HEK293 (cell line): ENCODE measurements around the gene PKDREJ.

ENCODE experiments used
- CTCF ChIA-PET: fragments of 350-600 bp; formaldehyde crosslinking; extraction: SDS; loops from one replicate; lab custom pipeline; 2021; ENCODE audit warnings: antibody characterized with exemption; lab: Yijun Ruan, JAX
- POLR2A ChIA-PET: fragments of 300-600 bp; formaldehyde crosslinking; extraction: SDS; loops from one replicate; lab custom pipeline; 2020; ENCODE audit warnings: antibody characterized with exemption, inconsistent platforms; lab: Yijun Ruan, JAX
- H3K27ac ChIP-seq: fragments of 200-500 bp; sonication (Bioruptor generic); 2 replicates; pipeline ENCODE4 v1.5.1; 2014; ENCODE audit warnings: low read depth, low read length, control low read depth, inconsistent platforms; ENCODE audit errors: extremely low read depth
- H3K36me3 ChIP-seq, 2 experiments: fragments of 200-500 bp in 1 of 2; sonication (Bioruptor generic) in 1 of 2; 1 replicate in 1 of 2; 2 replicates in 1 of 2; pipeline ENCODE4 v1.5.1; 2014 to 2017; ENCODE audit warnings: inconsistent platforms in 2 of 2, low read length in 2 of 2; ENCODE audit not compliant: control insufficient read depth in 2 of 2, insufficient read depth in 1 of 2
- H3K4me1 ChIP-seq: fragments of 200-500 bp; sonication (Bioruptor generic); 2 replicates; pipeline ENCODE4 v1.5.1; 2014; ENCODE audit warnings: mild to moderate bottlenecking, low read length, inconsistent platforms; ENCODE audit not compliant: control insufficient read depth, insufficient read depth
- H3K4me3 ChIP-seq: 2 replicates; pipeline ENCODE4 v1.5.1; 2011; ENCODE audit warnings: low read depth, mild to moderate bottlenecking, control low read depth, low read length, moderate library complexity
- H3K9me3 ChIP-seq: fragments of 200-500 bp; sonication (Bioruptor generic); 2 replicates; pipeline ENCODE4 v1.5.1; 2014; ENCODE audit warnings: low read depth, low read length, inconsistent platforms; ENCODE audit not compliant: control insufficient read depth, insufficient read depth
- AEBP2 ChIP-seq: fragments of 450-650 bp; formaldehyde crosslinking; IDR thresholded peaks from 2 replicates; pipeline ENCODE4 v1.5.1; 2016; ENCODE audit warnings: missing biosample characterization, missing genetic modification characterization, borderline replicate concordance
- EGR2 ChIP-seq: fragments of 450-650 bp; formaldehyde crosslinking; IDR thresholded peaks from 2 replicates; pipeline ENCODE4 v1.5.1; 2016; ENCODE audit warnings: low read depth, missing biosample characterization, missing genetic modification characterization
- PRDM2 ChIP-seq: fragments of 450-650 bp; formaldehyde crosslinking; IDR thresholded peaks from 2 replicates; pipeline ENCODE4 v1.5.1; 2016; ENCODE audit warnings: missing biosample characterization, missing genetic modification characterization, borderline replicate concordance
- RBAK ChIP-seq: fragments of 450-650 bp; formaldehyde crosslinking; IDR thresholded peaks from 2 replicates; pipeline ENCODE4 v1.5.1; 2016; ENCODE audit warnings: missing biosample characterization, missing genetic modification characterization
- SCRT2 ChIP-seq: fragments of 450-650 bp; formaldehyde crosslinking; IDR thresholded peaks from 2 replicates; pipeline ENCODE4 v1.5.1; 2016; ENCODE audit warnings: missing biosample characterization, missing genetic modification characterization
- ZBTB10 ChIP-seq: fragments of 450-650 bp; formaldehyde crosslinking; IDR thresholded peaks from 2 replicates; pipeline ENCODE4 v1.5.1; 2016; ENCODE audit warnings: missing biosample characterization, missing genetic modification characterization
- ZIC2 ChIP-seq: fragments of 450-650 bp; formaldehyde crosslinking; IDR thresholded peaks from 2 replicates; pipeline ENCODE4 v1.5.1; 2016; ENCODE audit warnings: missing biosample characterization, missing genetic modification characterization
- ZNF174 ChIP-seq: fragments of 450-650 bp; formaldehyde crosslinking; IDR thresholded peaks from 2 replicates; pipeline ENCODE4 v1.5.0; 2017; ENCODE audit warnings: missing biosample characterization, mild to moderate bottlenecking, missing genetic modification characterization
- ZNF311 ChIP-seq: fragments of 450-650 bp; formaldehyde crosslinking; IDR thresholded peaks from 2 replicates; pipeline ENCODE4 v1.5.1; 2017; ENCODE audit warnings: missing biosample characterization, missing genetic modification characterization, borderline replicate concordance
- ZNF645 ChIP-seq: fragments of 450-650 bp; formaldehyde crosslinking; IDR thresholded peaks from 2 replicates; pipeline ENCODE4; 2016; ENCODE audit warnings: missing biosample characterization, missing genetic modification characterization
- ZNF76 ChIP-seq: fragments of 450-650 bp; formaldehyde crosslinking; IDR thresholded peaks from 2 replicates; pipeline ENCODE4; 2016; ENCODE audit warnings: low read depth, missing biosample characterization, missing genetic modification characterization, borderline replicate concordance
- ZSCAN30 ChIP-seq: fragments of 450-650 bp; IDR thresholded peaks from 2 replicates; pipeline ENCODE4 v1.5.1; 2018; ENCODE audit warnings: missing biosample characterization, mild to moderate bottlenecking, missing genetic modification characterization, moderate library complexity

PKDREJ gene

GRCh38 chr22:46276563-46276962, 13.4 kb upstream of the PKDREJ start (continued):
- TF ChIP-seq ZNF311 (tag by site-specific recombination) (no peak), ZIC2 (no peak), EGR2 (tag by site-specific recombination) (no peak), ZSCAN30 (tag by site-specific recombination) (no peak), ZNF76 (tag by site-specific recombination) (no peak), AEBP2 (tag by site-specific recombination) (no peak), PRDM2 (no peak), RBAK (no peak), ZBTB10 (tag by site-specific recombination) (no peak)

- peaks cover 20 to 89% of the 10 kb centered on the region in 2 experiments for H3K36me3 ChIP-seq
- POLR2A ChIA-PET = interaction anchor here (2.1 kb wide), 1 partner anchor 8 kb away, joined by 12 read pairs; the partner anchor contains the start of gene TTC38
- no peaks in the 10 kb centered on the region for H3K9me3 ChIP-seq
- H3K4me3 ChIP-seq = no peak overlapping the region
- peak; percentile 97 for TF ChIP-seq RBAK
- no peak for TF ChIP-seq ZNF174
- TF ChIP-seq SCRT2 (tag by site-specific recombination) = no peak
- no peak for TF ChIP-seq ZNF645 (tag by site-specific recombination)
- CTCF ChIA-PET = interaction anchor here (0.7 to 0.8 kb wide), 2 partner anchors 79 to 153 kb away, joined by 3 read pairs; no protein-coding TSS in a partner anchor
- no peaks in the 10 kb centered on the region for H3K4me1 ChIP-seq
- H3K27ac ChIP-seq = no peak overlapping the region
Observed at GRCh38 chr22:46275455-46276122, 12.4 kb upstream of the PKDREJ start.
